Retinal pigment epithelial cell (primary cell): ENCODE measurements around the gene USF1.
"Not testable (repeated sequence)": the region's sequence is repeated elsewhere in the genome, so short reads cannot be mapped to it uniquely, and the experiment has no call there.

Source experiments
- DNase-seq: peaks from one replicate; pipeline ENCODE4 v3.0.0-alpha.2; 2010; ENCODE audit warnings: low read depth
- H3K4me3 ChIP-seq: 2 replicates; pipeline ENCODE4 v1.5.1; 2011; ENCODE audit warnings: mild to moderate bottlenecking, low read length, control low read depth, moderate library complexity
- CTCF ChIP-seq: conservative IDR thresholded peaks from 2 replicates; pipeline ENCODE4 v1.5.1; 2011; ENCODE audit warnings: low read depth, low read length, control low read depth, inconsistent platforms

The USF1 gene

DNA sequence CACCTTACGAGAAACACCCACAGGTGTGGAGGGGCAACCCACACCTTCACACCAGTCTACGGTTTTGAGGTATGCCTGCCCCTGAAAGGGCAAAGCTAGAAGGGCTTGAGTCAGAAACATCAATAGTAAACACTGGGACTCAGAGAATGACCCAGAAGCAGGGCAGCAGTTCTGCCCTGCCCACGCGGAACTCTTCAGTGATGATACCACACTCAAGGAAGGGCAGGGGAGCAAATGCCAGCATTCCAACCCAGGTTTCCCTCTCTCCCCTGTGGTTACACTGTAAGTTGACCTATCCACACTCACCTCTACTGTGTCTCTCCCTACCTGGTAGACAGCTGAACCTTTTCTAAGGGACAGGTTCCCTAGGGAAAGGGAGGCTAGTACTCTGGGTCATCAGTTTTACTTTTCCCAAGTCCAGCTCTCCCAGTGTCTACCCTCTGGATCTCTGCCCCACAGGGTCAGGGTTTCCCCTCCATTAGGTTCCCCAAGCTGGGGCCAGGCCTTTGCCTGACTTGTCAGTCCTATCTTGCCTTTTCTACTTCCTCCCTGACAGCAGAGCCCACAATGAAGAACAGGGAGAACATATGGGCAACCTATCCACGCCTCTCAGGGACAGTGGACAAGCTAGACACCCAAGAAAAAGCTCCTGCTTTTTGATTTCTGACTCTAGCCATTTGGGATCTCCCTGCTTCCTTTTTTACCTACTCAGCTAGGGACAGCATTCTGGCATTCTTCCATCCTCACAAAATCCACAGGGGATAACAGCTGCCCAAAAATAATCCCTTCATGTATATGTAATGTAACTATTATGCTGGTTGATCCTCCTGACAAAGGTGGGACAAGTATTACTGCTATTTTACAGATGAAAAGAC lies 27.8 kb downstream of the USF1 start:
- no peak for DNase-seq
- no peak overlapping the region for H3K4me3 ChIP-seq

DNA sequence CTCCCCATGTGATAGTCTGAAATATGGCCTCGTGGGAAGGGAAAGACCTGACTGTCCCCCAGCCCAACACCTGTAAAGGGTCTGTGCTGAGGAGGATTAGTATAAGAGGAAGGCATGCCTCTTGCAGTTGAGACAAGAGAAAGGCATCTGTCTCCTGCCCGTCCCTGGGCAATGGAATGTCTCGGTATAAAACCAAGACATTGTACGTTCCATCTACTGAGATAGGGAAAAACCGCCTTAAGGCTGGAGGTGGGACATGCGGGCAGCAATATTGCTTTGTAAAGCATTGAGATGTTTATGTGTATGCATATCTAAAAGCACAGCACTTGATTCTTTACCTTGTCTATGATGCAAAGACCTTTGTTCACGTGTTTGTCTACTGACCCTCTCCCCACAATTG lies 28.6 kb downstream of the USF1 start:
- not testable (repeated sequence) for H3K4me3 ChIP-seq, DNase-seq

More for the DNA sequence above, 27.8 kb downstream of the USF1 start:
- no peak for TF ChIP-seq CTCF

DNA sequence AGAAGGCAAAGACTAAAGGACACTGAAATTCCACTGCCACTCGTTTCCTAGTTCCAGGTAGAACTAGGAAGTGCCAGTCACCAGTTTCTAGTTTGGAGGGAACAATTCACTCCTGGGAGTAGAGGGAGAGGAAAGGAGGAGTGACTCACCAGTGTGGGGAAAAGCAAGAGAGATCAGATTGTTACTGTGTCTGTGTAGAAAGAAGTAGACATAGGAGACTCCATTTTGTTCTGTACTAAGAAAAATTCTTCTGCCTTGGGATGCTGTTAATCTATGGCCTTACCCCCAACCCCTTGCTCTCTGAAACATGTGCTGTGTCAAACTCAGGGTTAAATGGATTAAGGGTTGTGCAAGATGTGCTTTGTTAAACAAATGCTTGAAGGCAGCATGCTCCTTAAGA lies 29.1 kb downstream of the USF1 start:
- not testable (repeated sequence) for DNase-seq

GRCh38 chr1:161013488-161014230 lies 32.1 kb downstream of the USF1 start:
- H3K4me3 ChIP-seq: no peak overlapping the region
- TF ChIP-seq CTCF: no peak
- no peak for DNase-seq

More for the DNA sequence above, 29.1 kb downstream of the USF1 start:
- not testable (repeated sequence) for H3K4me3 ChIP-seq

GRCh38 chr1:161013131-161013487 lies 32.7 kb downstream of the USF1 start:
- DNase-seq: no peak
- no peak for TF ChIP-seq CTCF
- no peak overlapping the region for H3K4me3 ChIP-seq

DNA sequence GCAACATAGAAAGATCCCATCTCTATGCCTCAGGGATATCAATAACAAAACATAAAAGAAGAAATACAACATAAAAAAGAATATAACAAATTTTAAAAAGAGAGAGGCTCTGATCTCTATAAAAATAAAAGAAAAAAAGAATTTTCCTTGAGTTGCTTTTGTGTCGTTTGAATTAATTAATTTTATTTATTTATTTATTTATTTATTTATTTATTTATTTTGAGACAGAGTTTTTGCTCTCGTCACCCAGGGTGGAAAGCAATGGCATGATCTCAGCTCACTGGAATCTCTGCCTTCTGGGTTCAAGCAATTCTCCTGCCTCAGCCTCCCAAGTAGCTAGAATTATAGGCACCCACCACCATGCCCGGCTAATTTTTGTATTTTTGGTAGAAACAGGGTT lies 33.4 kb downstream of the USF1 start:
- TF ChIP-seq CTCF: no peak
- DNase-seq: no peak
- no peak overlapping the region for H3K4me3 ChIP-seq

GRCh38 chr1:161009602-161010211 lies 36.1 kb downstream of the USF1 start:
- TF ChIP-seq CTCF: no peak
- DNase-seq: no peak
- no peak overlapping the region for H3K4me3 ChIP-seq
